Activated naive CD8-positive, alpha-beta T cell treated with anti-CD3 and anti-CD28 coated beads, Interleukin-2, amount 50 U/mL, for 24 hours (primary cell): ENCODE data around the gene MEGF10.

Source experiments
- ATAC-seq: fragments of 150-1000 bp; cut with Tn5 transposase; one replicate; pipeline ENCODE4 v1.10.0; 2021
- DNase-seq: peaks from one replicate; pipeline ENCODE4 v3.0.0; 2021
- H3K27ac Mint-ChIP-seq: one replicate; pipeline ENCODE4 v1.8.0; 2021; ENCODE audit warnings: mild to moderate bottlenecking, mixed read lengths
- H3K27me3 Mint-ChIP-seq: one replicate; pipeline ENCODE4 v1.8.0; 2021; ENCODE audit warnings: mixed read lengths
- H3K36me3 Mint-ChIP-seq: one replicate; pipeline ENCODE4 v1.8.0; 2021; ENCODE audit warnings: low read depth, mixed read lengths
- H3K4me1 Mint-ChIP-seq: one replicate; pipeline ENCODE4 v1.8.0; 2021; ENCODE audit warnings: mixed read lengths
- H3K4me3 Mint-ChIP-seq: one replicate; pipeline ENCODE4 v1.8.0; 2021; ENCODE audit warnings: mild to moderate bottlenecking, moderate library complexity, mixed read lengths
- H3K9me3 Mint-ChIP-seq: one replicate; pipeline ENCODE4 v1.8.0; 2021; ENCODE audit warnings: mixed read lengths

The MEGF10 gene

GRCh38 chr5:127428748-127429147 lies 138.2 kb downstream of the MEGF10 start:
- H3K27ac Mint-ChIP-seq, result no peak overlapping the region
- no peaks in the 10 kb centered on the region for H3K4me1 Mint-ChIP-seq
- DNase-seq (no peak), ATAC-seq (no peak)
- no peaks in the 10 kb centered on the region for H3K9me3 Mint-ChIP-seq
- no peak overlapping the region for H3K4me3 Mint-ChIP-seq
- H3K27me3 Mint-ChIP-seq, result peaks cover 6% of the 10 kb centered on the region
- H3K36me3 Mint-ChIP-seq, result no peaks in the 10 kb centered on the region

DNA sequence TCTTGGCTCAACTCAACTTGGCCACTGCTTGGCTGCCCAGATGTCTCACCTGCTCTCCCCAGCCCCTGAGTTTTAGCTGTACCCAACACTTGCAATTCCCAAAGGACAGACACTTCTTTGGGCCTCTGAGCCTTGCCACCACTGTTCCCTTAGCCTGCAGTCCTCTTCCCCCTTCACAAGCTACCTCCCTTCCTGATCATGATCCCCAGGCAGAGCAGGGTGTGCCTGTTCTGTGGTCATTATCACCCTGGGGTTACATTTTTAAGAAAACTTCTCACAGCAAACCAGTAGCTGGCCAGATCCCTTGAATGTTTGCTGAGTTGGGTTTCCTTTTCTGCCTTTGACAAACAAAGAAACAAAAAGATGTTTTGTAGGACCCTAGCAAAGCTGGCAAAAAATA lies 139.3 kb downstream of the MEGF10 start:
- Mint-ChIP-seq H3K27me3 (peaks cover under 1% of the 10 kb centered on the region), H3K36me3 (no peaks in the 10 kb centered on the region), H3K4me1 (no peaks in the 10 kb centered on the region), H3K9me3 (no peaks in the 10 kb centered on the region), H3K4me3 (no peak overlapping the region), H3K27ac (no peak overlapping the region)
- DNase-seq (no peak), ATAC-seq (no peak)

DNA sequence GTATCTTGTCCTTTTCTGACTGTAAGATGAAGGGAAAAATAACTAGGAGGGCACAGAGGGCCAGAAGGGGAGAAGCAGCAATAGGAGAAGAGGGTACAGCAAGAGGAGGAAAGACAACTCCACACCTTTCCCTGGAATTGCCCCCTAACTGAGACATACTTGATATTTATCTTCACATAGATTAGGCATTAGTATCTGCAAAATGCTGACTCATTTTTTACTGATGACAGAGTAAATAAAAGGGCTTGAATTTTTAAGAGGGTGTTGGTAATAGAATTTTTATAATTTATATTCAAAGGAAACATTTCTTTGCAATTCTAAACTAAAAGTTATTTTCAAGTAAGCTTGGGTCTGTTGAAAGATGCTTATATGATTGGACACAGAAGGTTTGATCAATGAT lies 140.0 kb downstream of the MEGF10 start:
- DNase-seq, result no peak
- H3K4me3 Mint-ChIP-seq, result no peak overlapping the region
- no peaks in the 10 kb centered on the region for H3K9me3 Mint-ChIP-seq
- H3K27ac Mint-ChIP-seq, result no peak overlapping the region
- H3K36me3 Mint-ChIP-seq, result no peaks in the 10 kb centered on the region
- no peaks in the 10 kb centered on the region for H3K4me1 Mint-ChIP-seq
- ATAC-seq, result no peak
- no peaks in the 10 kb centered on the region for H3K27me3 Mint-ChIP-seq

DNA sequence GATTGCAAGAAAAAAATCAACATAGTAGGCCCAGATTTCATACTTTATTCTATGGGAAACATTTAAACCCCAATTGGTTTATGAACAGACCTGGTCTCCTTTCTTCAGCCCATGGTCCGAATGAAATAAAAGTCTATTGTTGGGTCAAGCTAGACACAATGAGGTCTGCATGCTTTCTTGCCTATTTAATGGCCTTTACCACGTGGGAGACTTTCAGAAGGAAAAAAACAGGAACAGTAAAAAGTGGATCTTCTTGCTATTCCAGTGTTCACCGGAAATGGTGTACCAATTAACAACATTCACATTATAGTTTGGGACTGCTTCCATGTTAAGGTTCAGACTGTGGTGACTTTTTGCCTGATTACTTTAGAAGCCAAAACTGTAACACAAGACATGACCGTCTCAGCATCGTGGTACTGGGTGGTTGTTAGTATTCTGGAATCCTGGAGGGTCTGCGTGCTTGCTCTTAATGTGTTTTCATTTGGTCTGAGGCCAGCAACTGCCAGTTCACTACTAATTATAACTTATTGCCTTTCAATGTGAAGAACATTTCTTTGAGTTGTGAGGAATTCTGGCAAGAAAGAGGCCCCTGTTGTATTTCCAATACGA lies 141.5 kb downstream of the MEGF10 start:
- Mint-ChIP-seq H3K36me3 (no peaks in the 10 kb centered on the region), H3K27ac (no peak overlapping the region), H3K27me3 (no peaks in the 10 kb centered on the region), H3K4me1 (no peaks in the 10 kb centered on the region), H3K9me3 (no peaks in the 10 kb centered on the region), H3K4me3 (no peak overlapping the region)
- ATAC-seq (no peak), DNase-seq (no peak)

- Mint-ChIP-seq H3K9me3 (no peaks in the 10 kb centered on the region), H3K4me1 (no peaks in the 10 kb centered on the region), H3K27ac (no peak overlapping the region), H3K36me3 (no peaks in the 10 kb centered on the region), H3K4me3 (no peak overlapping the region), H3K27me3 (no peaks in the 10 kb centered on the region)
- ATAC-seq, result no peak
- no peak for DNase-seq
Observed at GRCh38 chr5:127433526-127433925, 142.9 kb downstream of the MEGF10 start.

- H3K27me3 Mint-ChIP-seq, result no peaks in the 10 kb centered on the region
- no peaks in the 10 kb centered on the region for H3K9me3 Mint-ChIP-seq
- H3K36me3 Mint-ChIP-seq, result no peaks in the 10 kb centered on the region
- H3K4me1 Mint-ChIP-seq, result no peaks in the 10 kb centered on the region
- ATAC-seq (no peak), DNase-seq (no peak)
- H3K4me3 Mint-ChIP-seq, result no peak overlapping the region
- no peak overlapping the region for H3K27ac Mint-ChIP-seq
Observed at GRCh38 chr5:127434588-127434987, 144.0 kb downstream of the MEGF10 start.

- no peaks in the 10 kb centered on the region for H3K27me3 Mint-ChIP-seq
- H3K4me1 Mint-ChIP-seq, result no peaks in the 10 kb centered on the region
- no peak overlapping the region for H3K27ac Mint-ChIP-seq
- ATAC-seq (no peak), DNase-seq (no peak)
- no peaks in the 10 kb centered on the region for H3K36me3 Mint-ChIP-seq
- no peak overlapping the region for H3K4me3 Mint-ChIP-seq
- H3K9me3 Mint-ChIP-seq, result no peaks in the 10 kb centered on the region
Observed at GRCh38 chr5:127435821-127436220, 145.2 kb downstream of the MEGF10 start.

DNA sequence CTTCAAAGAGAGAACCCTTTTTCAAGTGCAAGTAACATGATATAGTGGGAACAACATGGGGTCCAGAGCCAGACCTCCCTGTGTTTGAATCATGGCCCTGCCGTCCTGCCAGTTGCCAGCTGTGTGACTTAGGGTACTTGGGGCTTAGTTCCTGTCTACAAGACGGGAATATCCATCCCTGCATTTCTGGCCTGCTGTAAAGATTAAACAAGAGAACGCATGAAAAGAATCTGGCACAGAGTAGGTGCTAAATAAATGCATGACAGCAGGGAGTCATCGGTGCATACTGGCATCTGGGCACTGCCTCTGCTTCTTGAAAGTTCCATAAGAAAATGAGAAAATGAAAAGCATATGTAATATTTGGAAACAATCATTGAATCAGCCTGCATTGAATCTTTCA lies 149.0 kb downstream of the MEGF10 start:
- Mint-ChIP-seq H3K4me1 (no peaks in the 10 kb centered on the region), H3K9me3 (no peaks in the 10 kb centered on the region), H3K4me3 (no peak overlapping the region), H3K27me3 (peaks cover 2% of the 10 kb centered on the region), H3K27ac (no peak overlapping the region), H3K36me3 (no peaks in the 10 kb centered on the region)
- ATAC-seq, result no peak
- DNase-seq, result no peak

GRCh38 chr5:127440831-127441230 lies 150.2 kb downstream of the MEGF10 start:
- no peaks in the 10 kb centered on the region for H3K4me1 Mint-ChIP-seq
- no peaks in the 10 kb centered on the region for H3K9me3 Mint-ChIP-seq
- H3K4me3 Mint-ChIP-seq, result no peak overlapping the region
- no peak overlapping the region for H3K27ac Mint-ChIP-seq
- peaks cover 2% of the 10 kb centered on the region for H3K27me3 Mint-ChIP-seq
- no peaks in the 10 kb centered on the region for H3K36me3 Mint-ChIP-seq
- no peak for DNase-seq
- ATAC-seq, result no peak

- Mint-ChIP-seq H3K4me1 (no peaks in the 10 kb centered on the region), H3K27me3 (peaks cover 2% of the 10 kb centered on the region), H3K27ac (no peak overlapping the region), H3K36me3 (no peaks in the 10 kb centered on the region), H3K9me3 (no peaks in the 10 kb centered on the region), H3K4me3 (no peak overlapping the region)
- no peak for ATAC-seq
- no peak for DNase-seq
Observed at GRCh38 chr5:127441799-127442484, 151.3 kb downstream of the MEGF10 start.

- Mint-ChIP-seq H3K36me3 (no peaks in the 10 kb centered on the region), H3K27ac (no peak overlapping the region), H3K27me3 (peaks cover 2% of the 10 kb centered on the region), H3K4me1 (no peaks in the 10 kb centered on the region), H3K4me3 (no peak overlapping the region), H3K9me3 (no peaks in the 10 kb centered on the region)
- ATAC-seq, result no peak
- no peak for DNase-seq
Observed at GRCh38 chr5:127444171-127444570, 153.6 kb downstream of the MEGF10 start.

GRCh38 chr5:127445328-127445727 lies 154.7 kb downstream of the MEGF10 start:
- Mint-ChIP-seq H3K27me3 (peaks cover 2% of the 10 kb centered on the region), H3K9me3 (no peaks in the 10 kb centered on the region), H3K27ac (no peak overlapping the region), H3K4me3 (no peak overlapping the region), H3K36me3 (no peaks in the 10 kb centered on the region), H3K4me1 (no peaks in the 10 kb centered on the region)
- no peak for ATAC-seq
- DNase-seq, result no peak

- Mint-ChIP-seq H3K4me3 (no peak overlapping the region), H3K36me3 (no peaks in the 10 kb centered on the region), H3K9me3 (no peaks in the 10 kb centered on the region), H3K4me1 (no peaks in the 10 kb centered on the region), H3K27ac (no peak overlapping the region), H3K27me3 (no peaks in the 10 kb centered on the region)
- ATAC-seq, result no peak
- no peak for DNase-seq
Observed at GRCh38 chr5:127446626-127447025, 156.0 kb downstream of the MEGF10 start.

GRCh38 chr5:127447827-127448226 lies 157.2 kb downstream of the MEGF10 start:
- ATAC-seq (no peak), DNase-seq (no peak)
- no peaks in the 10 kb centered on the region for H3K36me3 Mint-ChIP-seq
- no peak overlapping the region for H3K27ac Mint-ChIP-seq
- H3K4me3 Mint-ChIP-seq, result no peak overlapping the region
- H3K27me3 Mint-ChIP-seq, result no peaks in the 10 kb centered on the region
- H3K9me3 Mint-ChIP-seq, result no peaks in the 10 kb centered on the region
- no peaks in the 10 kb centered on the region for H3K4me1 Mint-ChIP-seq

GRCh38 chr5:127450046-127450445 lies 159.4 kb downstream of the MEGF10 start:
- H3K4me3 Mint-ChIP-seq, result no peak overlapping the region
- ATAC-seq, result no peak
- H3K27ac Mint-ChIP-seq, result no peak overlapping the region
- H3K9me3 Mint-ChIP-seq, result no peaks in the 10 kb centered on the region
- DNase-seq, result no peak
- peaks cover under 1% of the 10 kb centered on the region for H3K27me3 Mint-ChIP-seq
- no peaks in the 10 kb centered on the region for H3K4me1 Mint-ChIP-seq
- no peaks in the 10 kb centered on the region for H3K36me3 Mint-ChIP-seq

DNA sequence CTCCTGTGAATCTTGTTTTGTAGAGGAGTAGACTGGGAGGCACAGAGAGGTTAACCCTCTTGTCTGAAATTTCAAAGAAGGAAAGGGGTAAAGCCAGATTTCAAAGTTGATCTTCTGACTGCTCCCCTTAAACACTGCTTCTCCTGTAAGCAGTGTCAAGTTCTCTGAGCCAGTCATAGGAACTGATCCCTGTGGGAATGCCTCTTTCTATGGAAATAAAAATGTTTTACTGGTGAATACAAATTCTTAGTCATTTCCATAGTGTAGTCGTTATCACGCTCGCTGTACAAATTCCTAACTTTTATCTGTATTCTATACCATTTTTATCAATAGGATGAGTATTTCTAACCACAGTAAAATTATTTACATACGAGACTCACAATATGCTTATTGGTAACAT lies 160.5 kb downstream of the MEGF10 start:
- Mint-ChIP-seq H3K36me3 (no peaks in the 10 kb centered on the region), H3K9me3 (no peaks in the 10 kb centered on the region), H3K4me1 (no peaks in the 10 kb centered on the region), H3K27ac (no peak overlapping the region), H3K27me3 (peaks cover 5% of the 10 kb centered on the region), H3K4me3 (no peak overlapping the region)
- ATAC-seq, result no peak
- no peak for DNase-seq
